GM15510 (cell line): Measurements from ENCODE around the gene FNDC3A.

ENCODE experiments used
- POLR2A ChIP-seq: IDR thresholded peaks from 3 replicates; pipeline ENCODE4 v1.6.1; 2011; ENCODE audit warnings: borderline replicate concordance; ENCODE audit not compliant: insufficient read length; ENCODE audit errors: extremely low read depth

The FNDC3A gene

DNA sequence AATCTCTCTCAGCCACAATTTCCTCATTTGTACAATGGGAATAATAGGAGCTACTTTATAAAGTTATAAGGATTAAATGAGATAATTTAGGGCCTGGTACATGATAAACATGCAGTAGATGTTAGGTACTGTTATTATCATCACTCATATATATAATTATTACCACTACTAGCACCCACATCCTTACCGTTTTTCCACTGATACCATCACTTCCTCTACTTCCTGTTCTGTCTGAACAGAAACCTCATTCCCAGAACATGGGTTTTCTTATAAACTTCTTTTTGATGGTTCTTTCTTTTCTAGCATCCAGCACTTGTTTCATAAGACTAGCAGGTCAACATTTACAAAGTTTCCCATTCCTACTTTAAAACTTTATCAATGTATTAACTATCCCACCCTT, 278.3 kb downstream of the FNDC3A start:
- TF ChIP-seq POLR2A: no peak

DNA sequence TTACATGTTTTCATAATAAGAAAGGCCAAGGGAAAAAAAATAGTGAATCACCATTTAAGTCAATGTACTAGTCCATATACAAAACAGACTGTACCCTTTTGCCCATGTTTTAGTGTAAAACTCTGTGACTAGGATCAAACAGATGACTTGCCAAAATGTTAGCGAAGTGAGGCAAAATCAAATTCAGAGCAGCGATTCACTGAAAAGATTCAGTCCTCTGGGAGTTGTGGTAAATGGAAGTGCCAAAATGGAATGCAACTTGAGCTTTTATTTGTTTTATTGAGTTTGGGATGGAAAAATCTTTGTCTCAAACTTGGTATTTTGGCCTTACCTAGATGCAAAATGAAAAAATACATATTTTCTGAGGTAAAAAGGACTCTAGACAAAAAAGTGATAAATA, 281.1 kb downstream of the FNDC3A start:
- TF ChIP-seq POLR2A: no peak

DNA sequence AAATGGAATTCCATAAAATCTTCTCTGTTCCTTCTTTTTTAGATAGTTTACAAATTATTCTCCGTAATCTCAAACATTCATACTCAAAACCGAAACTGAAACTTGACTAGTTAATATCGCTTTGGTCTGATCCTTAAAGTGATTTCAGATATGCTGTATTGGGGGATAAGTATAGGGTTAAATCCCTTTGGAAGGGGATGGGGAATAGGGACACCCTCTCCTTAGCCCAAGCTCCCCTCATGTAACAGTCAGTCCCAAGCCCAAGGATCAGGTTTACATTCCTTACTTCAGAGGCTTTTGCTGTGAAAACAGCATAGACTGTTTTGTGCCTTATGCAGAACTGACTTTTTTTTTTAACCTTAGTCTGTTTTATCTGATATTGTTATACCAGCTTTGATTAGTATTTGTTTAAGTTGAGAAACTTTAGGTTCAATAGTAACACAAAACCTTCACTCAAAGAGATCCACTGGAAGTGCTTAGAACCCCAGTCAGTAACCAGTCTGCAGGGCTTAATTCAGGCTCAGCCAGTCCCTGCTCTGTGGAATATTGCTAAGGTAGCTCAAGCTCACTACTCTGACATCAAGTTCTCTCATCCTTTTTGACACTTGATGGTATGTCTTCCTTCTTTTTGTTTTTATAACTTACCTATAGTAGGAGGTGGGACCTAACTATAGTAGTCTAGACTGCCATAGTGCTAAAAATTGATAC, 282.5 kb downstream of the FNDC3A start:
- no peak for TF ChIP-seq POLR2A
